Middle frontal gyrus (tissue), 1 donor: ENCODE measurements around the gene PRUNE1.

Source experiments
- DNase-seq: peaks from one replicate; pipeline ENCODE4 v3.0.0-alpha.2; 2015; ENCODE audit warnings: low spot score; ENCODE audit errors: extremely low spot score

Gene PRUNE1, protein sequence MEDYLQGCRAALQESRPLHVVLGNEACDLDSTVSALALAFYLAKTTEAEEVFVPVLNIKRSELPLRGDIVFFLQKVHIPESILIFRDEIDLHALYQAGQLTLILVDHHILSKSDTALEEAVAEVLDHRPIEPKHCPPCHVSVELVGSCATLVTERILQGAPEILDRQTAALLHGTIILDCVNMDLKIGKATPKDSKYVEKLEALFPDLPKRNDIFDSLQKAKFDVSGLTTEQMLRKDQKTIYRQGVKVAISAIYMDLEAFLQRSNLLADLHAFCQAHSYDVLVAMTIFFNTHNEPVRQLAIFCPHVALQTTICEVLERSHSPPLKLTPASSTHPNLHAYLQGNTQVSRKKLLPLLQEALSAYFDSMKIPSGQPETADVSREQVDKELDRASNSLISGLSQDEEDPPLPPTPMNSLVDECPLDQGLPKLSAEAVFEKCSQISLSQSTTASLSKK

DNA sequence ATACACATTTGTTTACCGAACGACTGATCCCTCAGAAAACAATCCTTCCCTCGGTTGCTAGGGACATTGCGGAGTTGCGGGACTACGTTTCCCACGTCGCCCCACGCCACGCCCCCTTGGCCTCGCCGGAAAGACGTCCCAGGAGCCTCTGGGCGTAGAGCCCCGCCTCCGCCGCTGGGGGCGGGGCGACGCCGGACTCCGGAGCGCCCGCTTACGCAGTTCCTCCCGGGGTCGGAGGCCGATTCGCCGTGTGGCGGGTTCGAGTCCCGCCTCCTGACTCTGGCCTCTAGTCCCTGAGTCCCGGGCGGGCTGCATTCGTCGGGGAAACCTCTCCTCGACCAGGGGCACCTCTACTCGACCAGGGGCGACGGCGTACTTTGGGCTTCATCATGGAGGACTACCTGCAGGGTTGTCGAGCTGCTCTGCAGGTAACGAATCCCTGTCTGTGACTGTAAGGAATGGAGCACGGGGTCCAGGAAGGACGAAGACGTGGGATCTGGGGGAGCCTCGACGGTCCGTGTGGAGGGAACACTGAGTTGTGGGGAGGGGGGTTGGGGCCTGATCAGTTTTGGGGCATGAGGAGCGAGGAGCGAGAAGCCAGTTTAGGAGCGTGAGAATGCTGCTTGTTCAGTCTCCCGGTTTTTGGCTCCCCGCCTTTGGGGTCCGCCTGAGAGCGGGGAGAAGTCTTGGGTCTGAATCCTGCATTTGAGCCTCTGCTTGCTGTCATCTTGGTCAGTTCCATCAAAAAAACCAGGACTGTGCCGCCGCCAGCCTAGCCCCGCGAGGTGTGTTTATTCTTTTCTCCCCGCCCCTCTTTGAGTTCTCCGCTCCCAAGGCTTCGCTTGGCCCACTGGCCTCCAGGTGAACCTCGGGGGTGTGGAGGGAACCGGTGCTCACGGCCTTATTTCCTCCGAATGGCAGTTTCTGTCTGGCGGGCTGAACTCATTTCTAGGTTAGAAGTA is at the start of gene PRUNE1:
PRUNE1 (plus strand) TSS at position 206 of the 962 bp plus-strand sequence; CDS start at position 390, 184 bp downstream.
- DNase-seq: peak; percentile 93

DNA sequence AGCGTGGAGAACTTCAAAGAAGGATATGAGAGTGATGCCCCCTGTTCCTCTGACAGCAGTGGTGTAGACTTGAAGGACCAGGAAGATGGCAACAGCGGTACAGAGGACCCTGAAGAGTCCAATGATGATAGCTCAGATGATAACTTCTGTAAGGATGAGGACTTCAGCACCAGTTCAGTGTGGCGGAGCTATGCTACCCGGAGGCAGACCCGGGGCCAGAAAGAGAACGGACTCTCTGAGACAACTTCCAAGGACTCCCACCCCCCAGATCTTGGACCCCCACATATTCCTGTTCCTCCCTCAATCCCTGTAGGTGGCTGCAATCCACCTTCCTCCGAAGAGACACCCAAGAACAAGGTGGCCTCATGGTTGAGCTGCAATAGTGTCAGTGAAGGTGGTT is 47.6 kb upstream of the PRUNE1 start:
- no peak for DNase-seq

- DNase-seq: no peak
These were observed 46.5 kb upstream of the PRUNE1 start for GRCh38 chr1:150961756-150962155.

DNA sequence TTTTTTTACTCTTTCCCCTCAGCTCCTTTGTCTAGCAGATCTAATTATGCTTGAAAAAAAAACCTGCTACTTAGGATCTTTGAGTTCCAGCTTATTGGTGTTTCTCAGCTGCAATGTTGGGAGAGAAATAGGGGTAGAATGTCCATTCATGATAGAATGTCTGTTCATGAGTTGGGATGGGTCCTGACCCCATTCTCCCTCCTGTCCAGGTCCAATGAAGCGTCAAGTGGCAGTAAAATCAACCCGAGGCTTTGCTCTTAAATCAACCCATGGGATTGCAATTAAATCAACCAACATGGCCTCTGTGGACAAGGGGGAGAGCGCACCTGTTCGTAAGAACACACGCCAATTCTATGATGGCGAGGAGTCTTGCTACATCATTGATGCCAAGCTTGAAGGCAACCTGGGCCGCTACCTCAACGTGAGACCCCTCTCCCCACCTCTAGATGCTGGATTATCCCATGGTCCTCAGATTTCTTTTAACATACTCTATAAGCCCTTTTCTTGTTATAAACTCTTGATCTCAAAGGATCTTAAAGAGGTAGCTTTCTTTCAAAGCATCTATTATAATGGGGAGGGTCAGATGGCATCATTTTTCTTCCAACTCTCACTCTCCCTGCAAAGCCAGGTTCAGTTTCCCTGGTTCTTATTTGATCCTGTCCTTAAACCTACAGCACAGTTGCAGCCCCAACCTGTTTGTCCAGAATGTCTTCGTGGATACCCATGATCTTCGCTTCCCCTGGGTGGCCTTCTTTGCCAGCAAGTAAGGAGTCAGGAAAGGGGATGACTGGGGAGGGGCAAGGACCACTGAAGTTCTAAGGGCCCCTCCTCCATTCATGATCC is 44.7 kb upstream of the PRUNE1 start:
- DNase-seq: no peak

DNA sequence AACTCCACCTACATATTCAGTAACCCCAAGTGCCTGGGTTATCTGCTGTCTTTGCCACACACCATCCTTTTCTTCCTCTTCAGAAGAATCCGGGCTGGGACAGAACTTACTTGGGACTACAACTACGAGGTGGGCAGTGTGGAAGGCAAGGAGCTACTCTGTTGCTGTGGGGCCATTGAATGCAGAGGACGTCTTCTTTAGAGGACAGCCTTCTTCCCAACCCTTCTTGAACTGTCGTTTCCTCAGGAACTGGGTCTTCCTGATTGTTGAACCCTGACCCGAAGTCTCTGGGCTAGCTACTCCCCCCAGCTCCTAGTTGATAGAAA is 44.1 kb upstream of the PRUNE1 start:
- DNase-seq: no peak

DNA sequence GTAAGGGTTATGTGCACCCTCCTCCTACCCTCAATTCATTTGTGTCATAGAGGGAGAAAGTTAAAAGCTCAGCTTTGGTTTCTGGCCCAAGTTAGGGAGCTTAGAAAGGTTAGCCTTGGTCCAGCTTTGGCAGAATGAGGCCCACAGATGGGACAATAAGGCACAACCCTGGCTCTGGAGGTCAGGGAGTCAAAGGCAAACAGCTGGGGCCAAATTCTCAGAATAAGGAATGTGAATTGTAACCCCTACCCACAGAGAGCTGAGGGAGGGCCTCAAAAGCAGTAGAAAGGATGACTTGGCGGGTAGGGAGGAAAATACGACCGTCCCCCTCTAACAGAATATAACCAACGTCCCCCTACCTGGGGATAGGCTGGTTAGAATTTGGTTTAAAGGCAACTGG is 42.6 kb upstream of the PRUNE1 start:
- DNase-seq: no peak

DNA sequence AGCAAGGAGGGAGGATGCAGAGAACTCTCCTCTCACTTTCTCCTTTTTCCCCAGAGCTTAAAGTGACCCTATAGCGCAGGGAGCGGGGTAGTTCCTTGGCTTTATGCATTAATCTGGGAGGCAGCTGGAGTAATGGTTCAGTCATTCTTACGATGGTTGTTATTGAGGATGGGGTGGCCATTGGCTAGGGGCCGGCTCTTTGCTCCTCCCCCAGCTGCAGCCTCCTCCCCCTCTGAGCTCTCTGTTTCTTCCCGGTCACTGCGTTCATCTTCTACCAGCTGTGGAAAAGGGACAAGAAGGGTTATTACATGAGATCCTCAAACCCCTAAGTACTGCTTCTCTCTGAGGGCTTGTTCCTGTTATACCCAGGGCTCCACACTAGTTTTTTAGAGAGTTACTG is 42.2 kb upstream of the PRUNE1 start:
- no peak for DNase-seq

- DNase-seq: no peak
These were observed 40.3 kb upstream of the PRUNE1 start for GRCh38 chr1:150967936-150968335.

DNA sequence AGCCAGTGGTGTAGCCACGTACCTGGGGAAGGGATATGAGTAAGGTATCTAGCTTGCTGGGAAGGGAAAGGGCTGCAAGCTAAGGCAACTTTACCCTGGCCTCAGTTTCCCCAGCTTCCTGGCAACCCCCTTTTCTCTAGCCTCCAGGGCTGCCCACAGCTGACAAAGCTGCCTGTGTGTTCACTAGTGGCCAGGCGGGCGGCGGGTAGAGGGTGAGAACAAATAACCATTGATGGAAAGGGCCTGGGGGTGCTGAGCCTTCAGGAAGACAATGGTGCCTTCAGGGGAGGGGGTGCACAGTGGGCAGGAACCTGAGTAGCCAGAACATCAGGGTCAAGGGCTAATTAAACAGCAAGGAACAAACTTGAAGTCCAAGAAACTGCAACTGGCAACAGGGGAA is 39.8 kb upstream of the PRUNE1 start:
- no peak for DNase-seq

GRCh38 chr1:150969626-150970025 is 38.6 kb upstream of the PRUNE1 start:
- no peak for DNase-seq

GRCh38 chr1:150970808-150971582 is 37.3 kb upstream of the PRUNE1 start:
- DNase-seq: no peak

DNA sequence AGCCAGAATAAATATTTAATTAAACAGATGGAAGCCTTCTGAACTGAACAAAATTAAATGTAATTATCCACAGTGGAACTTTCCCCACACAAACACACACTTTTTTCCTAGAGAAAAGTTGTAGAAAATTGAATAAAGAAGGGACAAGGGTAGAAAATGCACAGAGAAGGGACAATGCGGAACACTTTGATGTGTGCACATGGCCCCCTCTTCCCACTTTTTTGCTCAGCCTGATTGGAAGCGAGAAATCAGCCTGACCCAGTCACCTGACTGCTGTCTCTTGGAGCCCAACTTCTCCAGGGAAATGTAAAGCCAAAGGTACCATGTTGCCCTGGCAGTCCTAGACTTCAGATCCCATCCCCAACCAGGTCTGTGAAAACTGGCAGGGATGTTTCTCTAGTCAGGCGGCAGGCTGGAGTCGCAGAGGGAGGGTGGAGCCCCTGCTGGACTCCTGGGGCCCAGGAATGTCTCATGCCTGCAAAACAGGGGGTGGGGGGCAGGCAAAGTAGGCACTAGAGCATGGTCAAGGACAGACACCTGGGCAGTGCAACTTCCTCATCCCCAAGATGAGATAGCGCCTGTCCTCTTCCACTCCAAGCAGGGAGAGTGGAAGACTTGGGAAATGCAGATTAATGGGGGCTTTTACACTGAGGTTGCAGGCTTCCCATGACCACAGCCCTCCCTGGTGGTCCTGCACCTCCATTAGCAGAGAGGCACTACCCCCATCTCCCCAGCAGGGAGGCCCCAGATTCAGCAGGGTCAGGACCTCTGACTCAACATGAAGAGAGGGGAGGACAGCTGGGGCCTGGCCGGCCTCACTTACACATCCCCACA is 36.4 kb upstream of the PRUNE1 start:
- no peak for DNase-seq

- DNase-seq: no peak
These were observed 35.8 kb upstream of the PRUNE1 start for GRCh38 chr1:150972417-150972940.

DNA sequence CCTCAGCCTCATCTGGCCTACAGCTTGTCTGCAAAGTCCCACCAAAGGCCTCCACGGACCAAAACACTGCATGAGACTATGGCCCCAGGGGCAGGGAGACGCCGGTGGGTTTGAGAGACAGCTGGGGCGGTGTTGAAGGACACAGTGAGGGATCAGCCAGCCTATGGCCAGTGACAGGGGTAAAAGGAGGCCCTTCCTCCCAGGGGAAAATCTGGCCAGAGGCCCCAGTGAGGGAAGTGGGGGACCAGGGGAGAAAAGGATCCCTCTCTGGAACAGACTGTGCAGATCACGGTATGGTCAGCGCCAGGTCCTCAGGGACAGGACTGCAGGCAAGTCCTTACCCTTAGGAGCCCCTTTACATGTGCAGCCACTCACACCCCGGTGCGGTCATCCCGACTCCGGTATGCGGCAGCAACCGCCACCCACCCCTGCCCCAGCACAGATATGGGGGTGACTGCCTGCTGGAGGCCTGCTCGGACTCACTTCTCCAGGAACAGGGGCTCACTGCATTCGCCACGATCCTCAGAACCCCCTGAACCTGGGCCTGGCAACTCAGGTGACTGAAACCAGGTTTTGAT is 34.9 kb upstream of the PRUNE1 start:
- DNase-seq: no peak

DNA sequence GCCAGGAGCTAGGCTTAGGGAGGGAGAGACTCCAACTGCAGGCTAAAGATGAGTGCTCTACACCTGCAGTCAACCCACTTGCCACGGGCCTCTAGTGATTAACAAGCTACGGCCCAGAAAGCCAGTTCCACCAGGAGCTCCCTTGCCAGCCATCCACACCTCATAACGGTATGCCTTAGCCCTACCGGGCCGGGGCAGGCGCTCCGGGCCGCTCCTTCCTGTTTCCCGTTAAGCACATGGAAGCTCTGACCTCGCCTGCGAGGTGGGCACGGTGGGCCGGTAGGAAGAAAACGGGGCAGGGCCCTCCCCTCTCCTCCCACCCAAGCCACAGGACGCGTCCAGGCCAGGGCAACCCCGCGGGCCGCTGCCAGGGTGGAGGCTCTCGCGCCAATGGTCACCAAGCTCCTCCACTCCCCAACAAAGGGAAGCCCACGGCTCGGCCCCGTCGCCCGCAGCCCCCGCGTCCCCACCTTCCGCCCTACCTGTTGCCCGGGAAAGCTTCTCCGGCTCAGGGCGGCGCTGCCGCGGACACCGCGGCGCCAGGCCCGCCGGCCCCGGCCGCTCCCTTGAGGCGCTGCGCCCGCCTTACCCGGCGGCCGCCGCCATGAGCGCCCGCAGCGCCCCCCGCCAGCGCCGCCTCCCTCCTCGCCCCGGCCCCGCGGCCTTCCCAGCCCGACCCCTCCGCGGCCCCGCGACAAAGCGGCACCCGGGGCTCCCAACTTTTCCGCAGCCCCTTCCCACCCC is 34.2 kb upstream of the PRUNE1 start:
- no peak for DNase-seq

- no peak for DNase-seq
These were observed 33.4 kb upstream of the PRUNE1 start, which contains the start of gene CERS2 for GRCh38 chr1:150974580-150975478. TSS of gene CERS2 (minus strand) at chr1:150974835. CDS start at chr1:150969090, 5,745 bp downstream.

DNA sequence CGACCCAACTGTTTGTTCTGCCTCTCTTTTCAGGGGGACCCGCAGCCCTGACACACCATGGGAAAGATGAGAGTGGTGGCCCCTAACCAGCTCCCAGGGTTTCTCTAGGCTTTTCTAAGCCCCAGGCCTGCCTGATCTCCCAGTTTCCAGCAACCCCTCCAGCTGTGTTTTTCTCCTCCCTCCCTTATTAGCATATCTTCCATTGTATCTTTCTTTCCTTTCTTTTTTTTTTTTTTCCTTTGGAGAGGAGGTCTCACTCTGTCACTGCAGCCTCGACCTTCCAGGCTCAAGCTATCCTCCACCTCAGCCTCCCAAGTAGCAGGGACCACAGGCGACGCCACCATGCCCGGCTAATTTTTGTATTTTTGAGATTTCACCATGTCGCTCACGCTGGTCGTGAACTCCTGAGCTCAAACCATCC is 31.8 kb upstream of the PRUNE1 start:
- no peak for DNase-seq
